BLaER1 treated with 17β-estradiol and CSF1 and Interleukin-3, amounts not matched to agents 10 nM and 100 nM (cell line): ENCODE results near the gene TMEM108.

Source experiments
- H3K27ac ChIP-seq, 11 experiments: shearing (Covaris generic); formaldehyde crosslinking; 2 replicates each; pipeline ENCODE4 v1.8.1; 2022
- H3K27me3 ChIP-seq, 11 experiments: shearing (Covaris generic); formaldehyde crosslinking; 2 replicates each; pipeline ENCODE4 v1.8.1; 2022
- H3K36me3 ChIP-seq, 11 experiments: shearing (Covaris generic); formaldehyde crosslinking; 2 replicates each; pipeline ENCODE4 v1.8.1; 2022
- H3K4me1 ChIP-seq, 10 experiments: shearing (Covaris generic); formaldehyde crosslinking; 2 replicates each; pipeline ENCODE4 v1.8.1; 2022
- H3K4me2 ChIP-seq, 11 experiments: shearing (Covaris generic); formaldehyde crosslinking; 2 replicates each; pipeline ENCODE4 v1.8.1; 2022
- H3K4me3 ChIP-seq, 10 experiments: shearing (Covaris generic); formaldehyde crosslinking; 2 replicates each; pipeline ENCODE4 v1.8.1; 2022
- H3K9ac ChIP-seq, 11 experiments: shearing (Covaris generic); formaldehyde crosslinking; 2 replicates each; pipeline ENCODE4 v1.8.1; 2022
- H3K9me3 ChIP-seq, 11 experiments: shearing (Covaris generic); formaldehyde crosslinking; replicated peaks in 1 of 11; 2 replicates each; pipeline ENCODE4 v1.8.1; 2022
- H4K20me1 ChIP-seq, 11 experiments: shearing (Covaris generic); formaldehyde crosslinking; 2 replicates each; pipeline ENCODE4 v1.8.1; 2022
- Cebpa-rat ChIP-seq, 11 experiments: shearing (Covaris generic); IDR thresholded peaks; 2 replicates each; pipeline ENCODE4 v1.8.1; 2022

TMEM108 gene

DNA sequence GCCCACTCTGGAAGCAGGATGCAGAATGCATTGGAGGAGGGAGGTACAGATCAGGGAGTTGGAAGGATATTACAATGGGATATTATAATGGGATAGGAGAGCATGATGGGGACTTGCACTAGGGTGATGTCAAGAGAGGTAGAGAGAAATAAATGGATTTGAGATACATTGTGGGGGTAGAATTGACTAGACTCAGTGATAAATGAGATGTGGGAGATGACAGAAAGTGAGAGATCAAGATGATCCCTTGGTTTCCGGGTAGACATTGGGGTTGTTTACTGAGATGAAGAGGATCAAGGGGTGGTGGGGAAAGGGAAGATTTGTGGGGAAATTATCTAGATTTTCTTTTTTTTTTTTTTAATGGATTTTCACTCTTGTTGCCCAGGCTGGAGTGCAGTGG lies 404.3 kb downstream of the TMEM108 start:
- TF ChIP-seq Cebpa-rat (IDR thresholded peaks at IDR 0.05): no peak
- Histone ChIP-seq H4K20me1 (no peaks in the 10 kb centered on the region), H3K9ac (no peak overlapping the region), H3K4me2 (peak overlapping the region; percentile 46 to 86 (median 76); a peak in 13 of 22 replicates), H3K27ac (peak overlapping the region in 3 of 11 experiments; percentile 67 to 81 (median 77); a peak in 3 of 22 replicates), H3K27me3 (peaks cover 0 to 9% (median 0%) of the 10 kb centered on the region in 11 experiments; a peak in 1 of 22 replicates), H3K36me3 (no peaks in the 10 kb centered on the region), H3K9me3 (peaks cover 14 to 22% (median 17%) of the 10 kb centered on the region in 11 experiments), H3K4me3 (no peak overlapping the region), H3K4me1 (peaks cover 0 to 12% (median 8%) of the 10 kb centered on the region in 10 experiments; a peak in 11 of 20 replicates)

DNA sequence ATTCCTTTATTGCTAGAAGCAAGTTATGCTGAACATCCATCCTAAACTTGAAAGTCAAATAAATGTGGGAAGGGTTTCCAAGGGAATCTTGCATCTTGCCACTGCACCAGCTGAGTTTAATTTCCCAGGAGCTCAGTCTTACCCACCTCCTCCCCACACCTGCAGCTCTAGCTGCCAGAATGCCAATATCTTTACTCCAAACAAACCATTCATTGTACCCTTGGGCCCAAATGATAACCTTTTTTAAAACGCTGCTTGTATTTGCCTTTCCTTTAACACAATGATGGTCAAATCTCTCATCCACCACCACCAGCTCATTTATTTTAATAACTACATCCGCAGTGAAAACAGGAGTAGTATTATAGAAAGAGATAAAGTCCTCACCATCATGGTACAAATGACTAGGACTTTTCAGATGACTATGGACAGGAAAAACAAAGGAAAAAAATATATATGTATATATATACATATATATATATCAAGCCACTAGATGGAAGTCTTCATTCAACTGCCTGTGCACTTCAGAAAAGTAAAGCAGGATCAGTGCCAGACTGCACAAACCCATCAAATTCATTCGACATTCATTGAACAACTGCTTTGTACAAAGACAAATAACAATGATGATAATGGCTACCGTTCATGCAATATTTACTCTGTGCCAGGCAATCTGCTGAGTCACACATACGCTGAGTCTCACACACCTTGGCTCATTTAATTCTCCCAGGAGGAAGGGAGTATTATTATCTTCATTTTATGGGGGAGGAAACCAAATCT lies 405.6 kb downstream of the TMEM108 start:
- no peaks in the 10 kb centered on the region for H4K20me1 ChIP-seq
- H3K4me2 ChIP-seq: no peak overlapping the region
- H3K27ac ChIP-seq: no peak overlapping the region
- H3K4me1 ChIP-seq: peaks cover 7 to 24% (median 17%) of the 10 kb centered on the region in 10 experiments; a peak in 16 of 20 replicates
- H3K36me3 ChIP-seq: no peaks in the 10 kb centered on the region
- H3K4me3 ChIP-seq: no peak overlapping the region
- peaks cover 0 to 14% (median 0%) of the 10 kb centered on the region in 11 experiments; a peak in 1 of 22 replicates for H3K27me3 ChIP-seq
- no peak for TF ChIP-seq Cebpa-rat (IDR thresholded peaks at IDR 0.05)
- H3K9ac ChIP-seq: no peak overlapping the region
- peaks cover 14 to 22% (median 17%) of the 10 kb centered on the region in 11 experiments for H3K9me3 ChIP-seq

DNA sequence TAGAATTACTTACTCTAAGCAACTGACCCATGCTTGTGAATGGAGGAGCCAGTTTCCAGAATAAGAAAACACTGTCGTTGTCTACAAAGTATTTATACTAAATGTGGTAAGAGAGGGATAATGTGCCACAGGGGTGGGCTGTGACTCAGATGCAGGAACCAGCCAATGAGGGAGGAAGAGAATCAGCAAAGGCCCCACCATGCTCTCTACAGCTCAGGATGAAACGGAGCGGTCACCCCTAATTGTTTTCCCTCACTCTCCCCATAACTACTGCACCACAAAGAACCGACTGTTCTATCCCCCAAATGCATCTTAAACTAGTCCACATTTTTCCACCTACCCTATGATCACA lies 406.2 kb downstream of the TMEM108 start:
- no peak for TF ChIP-seq Cebpa-rat (IDR thresholded peaks at IDR 0.05)
- Histone ChIP-seq H3K36me3 (no peaks in the 10 kb centered on the region), H3K4me2 (no peak overlapping the region), H4K20me1 (no peaks in the 10 kb centered on the region), H3K9ac (no peak overlapping the region), H3K4me3 (no peak overlapping the region), H3K27me3 (peaks cover 0 to 14% (median 0%) of the 10 kb centered on the region in 11 experiments; a peak in 1 of 22 replicates), H3K27ac (no peak overlapping the region), H3K4me1 (peaks cover 7 to 29% (median 17%) of the 10 kb centered on the region in 10 experiments; a peak in 16 of 20 replicates), H3K9me3 (peaks cover 13 to 20% (median 15%) of the 10 kb centered on the region in 11 experiments)

DNA sequence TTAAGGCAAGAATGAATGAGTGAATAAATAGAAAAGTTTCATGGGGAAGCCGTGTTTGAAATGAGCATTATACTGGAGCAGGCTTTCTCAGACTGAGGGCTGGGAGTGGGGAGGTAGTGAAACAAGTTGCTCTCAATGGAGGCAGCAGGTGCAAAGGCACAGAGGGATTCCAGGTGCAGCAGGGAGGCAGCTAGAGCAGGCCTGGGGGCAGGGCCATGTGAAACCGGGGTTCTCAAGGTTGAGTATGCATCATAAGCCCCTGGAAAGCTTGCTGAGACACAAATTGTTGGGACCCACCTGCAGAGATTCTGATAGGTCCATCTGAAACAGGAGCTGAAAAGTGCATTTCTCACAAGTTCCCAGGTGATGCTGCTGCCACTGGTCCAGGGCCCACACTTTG lies 406.9 kb downstream of the TMEM108 start:
- Histone ChIP-seq H4K20me1 (no peaks in the 10 kb centered on the region), H3K9me3 (peaks cover 6 to 12% (median 8%) of the 10 kb centered on the region in 11 experiments), H3K27me3 (peaks cover 0 to 14% (median 0%) of the 10 kb centered on the region in 11 experiments; a peak in 1 of 22 replicates), H3K4me1 (peaks cover 7 to 34% (median 17%) of the 10 kb centered on the region in 10 experiments; a peak in 16 of 20 replicates), H3K4me3 (no peak overlapping the region), H3K27ac (no peak overlapping the region), H3K4me2 (no peak overlapping the region), H3K9ac (no peak overlapping the region), H3K36me3 (no peaks in the 10 kb centered on the region)
- TF ChIP-seq Cebpa-rat (IDR thresholded peaks at IDR 0.05): no peak
